Measurements from ENCODE around the gene CHST15. TPM values are rescaled to one million over a fixed set of nuclear protein-coding genes. Genes with fewer than 3 reads are reported as not detected.

Gene CHST15
- total and polyA plus RNA-seq, 2 of the 13 experiments (the other 11 are each of a cell fraction or from before 2014, with no cell fraction given), result 1.4 to 94.7 TPM

GRCh38 chr10:124035928-124036558 is 57.4 kb downstream of the CHST15 start (continued):
- no peak for TF ChIP-seq ZFP82 (CRISPR knock-in tag; IDR thresholded peaks at IDR 0.05; ENCODE audit: borderline replicate concordance)
- no peak for TF ChIP-seq ZNF138 (CRISPR knock-in tag; IDR thresholded peaks at IDR 0.05; ENCODE audit: low read depth)
- peak; percentile 96 for TF ChIP-seq TGIF2 (CRISPR knock-in tag; IDR thresholded peaks at IDR 0.05)
- 0 out of 2 replicates have a peak, but pooled peaks have one; percentile 70 for TF ChIP-seq ZNF468 (CRISPR knock-in tag; IDR thresholded peaks at IDR 0.05)
- TF ChIP-seq CEBPB (IDR thresholded peaks at IDR 0.05; ENCODE audit: borderline replicate concordance, low read depth, low read length), result no peak
- TF ChIP-seq SAP130 (CRISPR knock-in tag; IDR thresholded peaks at IDR 0.05; ENCODE audit: low read depth), result peak; percentile 95
- TF ChIP-seq KDM1A (CRISPR knock-in tag; IDR thresholded peaks at IDR 0.05), result no peak; the same call in 1 of the 2 replicates
- no peak for TF ChIP-seq CREBL2 (CRISPR knock-in tag; IDR thresholded peaks at IDR 0.05; ENCODE audit: borderline replicate concordance)
- peak; percentile 52; the same call in 1 of the 2 replicates for TF ChIP-seq ZNF160 (CRISPR knock-in tag; IDR thresholded peaks at IDR 0.05)
- TF ChIP-seq, protein P1, sequence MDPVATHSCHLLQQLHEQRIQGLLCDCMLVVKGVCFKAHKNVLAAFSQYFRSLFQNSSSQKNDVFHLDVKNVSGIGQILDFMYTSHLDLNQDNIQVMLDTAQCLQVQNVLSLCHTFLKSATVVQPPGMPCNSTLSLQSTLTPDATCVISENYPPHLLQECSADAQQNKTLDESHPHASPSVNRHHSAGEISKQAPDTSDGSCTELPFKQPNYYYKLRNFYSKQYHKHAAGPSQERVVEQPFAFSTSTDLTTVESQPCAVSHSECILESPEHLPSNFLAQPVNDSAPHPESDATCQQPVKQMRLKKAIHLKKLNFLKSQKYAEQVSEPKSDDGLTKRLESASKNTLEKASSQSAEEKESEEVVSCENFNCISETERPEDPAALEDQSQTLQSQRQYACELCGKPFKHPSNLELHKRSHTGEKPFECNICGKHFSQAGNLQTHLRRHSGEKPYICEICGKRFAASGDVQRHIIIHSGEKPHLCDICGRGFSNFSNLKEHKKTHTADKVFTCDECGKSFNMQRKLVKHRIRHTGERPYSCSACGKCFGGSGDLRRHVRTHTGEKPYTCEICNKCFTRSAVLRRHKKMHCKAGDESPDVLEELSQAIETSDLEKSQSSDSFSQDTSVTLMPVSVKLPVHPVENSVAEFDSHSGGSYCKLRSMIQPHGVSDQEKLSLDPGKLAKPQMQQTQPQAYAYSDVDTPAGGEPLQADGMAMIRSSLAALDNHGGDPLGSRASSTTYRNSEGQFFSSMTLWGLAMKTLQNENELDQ (CRISPR knock-in tag; IDR thresholded peaks at IDR 0.05; ENCODE audit: borderline replicate concordance), result no peak
- TF ChIP-seq ZNF550 (CRISPR knock-in tag; IDR thresholded peaks at IDR 0.05; ENCODE audit: borderline replicate concordance), result 0 out of 2 replicates have a peak, but pooled peaks have one; percentile 60
- no peak for TF ChIP-seq ZNF737 (CRISPR knock-in tag; IDR thresholded peaks at IDR 0.05; ENCODE audit: borderline replicate concordance)
- TF ChIP-seq HNRNPUL1 (IDR thresholded peaks at IDR 0.05; ENCODE audit: low read depth, low read length), result no peak
- no peak for TF ChIP-seq FLYWCH1 (CRISPR knock-in tag; IDR thresholded peaks at IDR 0.05)
- no peak for TF ChIP-seq SMARCE1 (IDR thresholded peaks at IDR 0.05; ENCODE audit: borderline replicate concordance)
- TF ChIP-seq RBAK (CRISPR knock-in tag; IDR thresholded peaks at IDR 0.05), result no peak
- no peak for TF ChIP-seq ZNF496 (CRISPR knock-in tag; IDR thresholded peaks at IDR 0.05; ENCODE audit: insufficient replicate concordance)
- TF ChIP-seq ZXDC (CRISPR knock-in tag; IDR thresholded peaks at IDR 0.05), result no peak
- no peak for TF ChIP-seq ZNF75D (CRISPR knock-in tag; IDR thresholded peaks at IDR 0.05; ENCODE audit: borderline replicate concordance)
- no peak for TF ChIP-seq BRD4 (CRISPR knock-in tag; IDR thresholded peaks at IDR 0.05)
- no peak for TF ChIP-seq GZF1 (CRISPR knock-in tag; IDR thresholded peaks at IDR 0.05)
- no peak for TF ChIP-seq HMGA1 (CRISPR knock-in tag; conservative IDR thresholded peaks at IDR 0.05)
- no peak for TF ChIP-seq ZNF382 (CRISPR knock-in tag; IDR thresholded peaks at IDR 0.05; ENCODE audit: borderline replicate concordance)
- no peak for TF ChIP-seq KDM5A (IDR thresholded peaks at IDR 0.05; ENCODE audit: borderline replicate concordance, low read length)
- peak; percentile 67 for TF ChIP-seq KMT2B (CRISPR knock-in tag; IDR thresholded peaks at IDR 0.05)
- TF ChIP-seq XRCC5 (optimal IDR thresholded peaks at IDR 0.05; ENCODE audit: low read length), result peak; percentile 45
- TF ChIP-seq ZNF672 (CRISPR knock-in tag; IDR thresholded peaks at IDR 0.05), result 0 out of 2 replicates have a peak, but pooled peaks have one; percentile 24
- TF ChIP-seq MED8 (CRISPR knock-in tag; IDR thresholded peaks at IDR 0.05; ENCODE audit: insufficient replicate concordance), result peak; percentile 90

Data from HepG2 (cell line).